Osteocyte (in vitro differentiated cells): Measurements from ENCODE around the gene SGCD. TPM values are rescaled to one million over a fixed set of nuclear protein-coding genes. Genes with fewer than 3 reads are reported as not detected.

Experiments used
- DNase-seq: peaks from one replicate; pipeline ENCODE4 v3.0.0; 2021; ENCODE audit warnings: mixed read lengths; ENCODE audit not compliant: unreplicated experiment; ENCODE audit errors: extremely low spot score
- H3K27ac Mint-ChIP-seq: one replicate; pipeline ENCODE4 v1.8.0; 2021; ENCODE audit warnings: mild to moderate bottlenecking, mixed read lengths; ENCODE audit not compliant: unreplicated experiment
- H3K27me3 Mint-ChIP-seq: one replicate; pipeline ENCODE4 v1.8.0; 2021; ENCODE audit warnings: mixed read lengths; ENCODE audit not compliant: unreplicated experiment
- H3K36me3 Mint-ChIP-seq: one replicate; pipeline ENCODE4 v1.8.0; 2021; ENCODE audit warnings: mixed read lengths; ENCODE audit not compliant: unreplicated experiment
- H3K4me1 Mint-ChIP-seq: one replicate; pipeline ENCODE4 v1.8.0; 2021; ENCODE audit warnings: mixed read lengths; ENCODE audit not compliant: unreplicated experiment
- H3K4me3 Mint-ChIP-seq: one replicate; pipeline ENCODE4 v1.8.0; 2021; ENCODE audit warnings: mild to moderate bottlenecking, moderate library complexity, mixed read lengths; ENCODE audit not compliant: unreplicated experiment
- H3K9me3 Mint-ChIP-seq: one replicate; pipeline ENCODE4 v1.8.0; 2021; ENCODE audit warnings: mixed read lengths; ENCODE audit not compliant: unreplicated experiment
- total RNA-seq: library from RNA; stranded (reverse); gene quantifications from 2 replicates; pipeline ENCODE4 v1.2.1, GENCODE V29; 2021
- TF ChIP-seq, protein P1 (sequence below): fragments of 200-600 bp; sonication (generic); IDR thresholded peaks from 2 replicates; pipeline ENCODE4 v1.5.0; 2021; ENCODE audit warnings: antibody characterized with exemption, mild to moderate bottlenecking, moderate library complexity

The SGCD gene
- total RNA-seq, 1 donor from 2014 or later: 13.1 TPM

GRCh38 chr5:156411957-156412356, 85.0 kb downstream of the SGCD start:
- H3K4me1 Mint-ChIP-seq: peaks cover 56% of the 10 kb centered on the region

GRCh38 chr5:156414391-156414790, 87.4 kb downstream of the SGCD start:
- Mint-ChIP-seq H3K36me3 (no peaks in the 10 kb centered on the region), H3K27me3 (no peaks in the 10 kb centered on the region), H3K4me3 (no peak overlapping the region), H3K27ac (peak overlapping the region; percentile 3), H3K4me1 (peaks cover 44% of the 10 kb centered on the region), H3K9me3 (no peaks in the 10 kb centered on the region)
- DNase-seq: no peak
- TF ChIP-seq, protein P1, sequence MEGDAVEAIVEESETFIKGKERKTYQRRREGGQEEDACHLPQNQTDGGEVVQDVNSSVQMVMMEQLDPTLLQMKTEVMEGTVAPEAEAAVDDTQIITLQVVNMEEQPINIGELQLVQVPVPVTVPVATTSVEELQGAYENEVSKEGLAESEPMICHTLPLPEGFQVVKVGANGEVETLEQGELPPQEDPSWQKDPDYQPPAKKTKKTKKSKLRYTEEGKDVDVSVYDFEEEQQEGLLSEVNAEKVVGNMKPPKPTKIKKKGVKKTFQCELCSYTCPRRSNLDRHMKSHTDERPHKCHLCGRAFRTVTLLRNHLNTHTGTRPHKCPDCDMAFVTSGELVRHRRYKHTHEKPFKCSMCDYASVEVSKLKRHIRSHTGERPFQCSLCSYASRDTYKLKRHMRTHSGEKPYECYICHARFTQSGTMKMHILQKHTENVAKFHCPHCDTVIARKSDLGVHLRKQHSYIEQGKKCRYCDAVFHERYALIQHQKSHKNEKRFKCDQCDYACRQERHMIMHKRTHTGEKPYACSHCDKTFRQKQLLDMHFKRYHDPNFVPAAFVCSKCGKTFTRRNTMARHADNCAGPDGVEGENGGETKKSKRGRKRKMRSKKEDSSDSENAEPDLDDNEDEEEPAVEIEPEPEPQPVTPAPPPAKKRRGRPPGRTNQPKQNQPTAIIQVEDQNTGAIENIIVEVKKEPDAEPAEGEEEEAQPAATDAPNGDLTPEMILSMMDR: no peak

More at GRCh38 chr5:156411957-156412356, 85.0 kb downstream of the SGCD start:
- no peaks in the 10 kb centered on the region for H3K36me3 Mint-ChIP-seq
- TF ChIP-seq, protein P1: no peak
- H3K27ac Mint-ChIP-seq: peak overlapping the region; percentile 76
- H3K9me3 Mint-ChIP-seq: no peaks in the 10 kb centered on the region
- H3K4me3 Mint-ChIP-seq: no peak overlapping the region
- no peaks in the 10 kb centered on the region for H3K27me3 Mint-ChIP-seq
- no peak for DNase-seq

- TF ChIP-seq, protein P1: no peak
- Mint-ChIP-seq H3K27me3 (no peaks in the 10 kb centered on the region), H3K9me3 (no peaks in the 10 kb centered on the region), H3K4me1 (peaks cover 10% of the 10 kb centered on the region), H3K27ac (no peak overlapping the region), H3K4me3 (no peak overlapping the region), H3K36me3 (no peaks in the 10 kb centered on the region)
- DNase-seq: no peak
Measured at GRCh38 chr5:156419661-156420060, 92.7 kb downstream of the SGCD start.

GRCh38 chr5:156420665-156421064, 93.7 kb downstream of the SGCD start:
- Mint-ChIP-seq H3K27ac (no peak overlapping the region), H3K36me3 (no peaks in the 10 kb centered on the region), H3K27me3 (no peaks in the 10 kb centered on the region), H3K4me3 (no peak overlapping the region), H3K9me3 (no peaks in the 10 kb centered on the region), H3K4me1 (peaks cover under 1% of the 10 kb centered on the region)
- TF ChIP-seq, protein P1: no peak
- DNase-seq: no peak

DNA sequence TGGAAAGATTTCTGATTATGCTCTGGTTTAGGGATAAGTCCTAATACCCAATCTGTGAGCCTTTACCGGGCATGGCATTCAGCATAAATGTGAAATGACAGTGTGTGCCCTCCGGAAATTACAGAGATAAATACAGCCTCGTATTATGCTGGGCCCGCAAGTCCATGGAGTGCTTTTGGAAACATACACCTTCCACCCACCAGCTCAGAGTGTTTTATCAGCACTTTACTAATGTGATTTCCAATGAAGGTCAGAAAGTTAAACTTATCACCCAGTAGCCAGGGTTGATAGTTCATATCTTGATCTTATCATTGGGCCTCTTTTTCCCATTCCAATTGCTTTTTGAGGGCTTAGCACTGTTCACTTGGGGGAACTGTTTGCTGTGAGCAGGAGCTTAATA, 94.8 kb downstream of the SGCD start:
- TF ChIP-seq, protein P1: no peak
- Mint-ChIP-seq H3K36me3 (peaks cover 5% of the 10 kb centered on the region), H3K27ac (no peak overlapping the region), H3K4me1 (no peaks in the 10 kb centered on the region), H3K4me3 (no peak overlapping the region), H3K9me3 (peaks cover 6% of the 10 kb centered on the region), H3K27me3 (no peaks in the 10 kb centered on the region)
- DNase-seq: no peak
